Trophoblast cell (in vitro differentiated cells and primary cell): ENCODE measurements around the gene PPP1R10.
A peak's percentile ranks its signal among the peaks of the same experiment; 100 is the strongest.

ENCODE experiments used
- DNase-seq, 2 donors: peaks; one replicate each; pipeline ENCODE4 v3.0.0-alpha.2; 2016
- H2AFZ ChIP-seq: 2 replicates; pipeline ENCODE4 v1.6.1; 2013; ENCODE audit warnings: low read length, moderate library complexity, mild to moderate bottlenecking; ENCODE audit not compliant: insufficient read depth, poor library complexity
- H2AK5ac ChIP-seq: 2 replicates; pipeline ENCODE4 v1.6.1; 2013; ENCODE audit warnings: mild to moderate bottlenecking, low read length
- H2BK120ac ChIP-seq: 2 replicates; pipeline ENCODE4 v1.6.1; 2013; ENCODE audit warnings: low read length, mild to moderate bottlenecking, moderate library complexity; ENCODE audit not compliant: insufficient read depth, poor library complexity
- H2BK12ac ChIP-seq: 2 replicates; pipeline ENCODE4 v1.6.1; 2013; ENCODE audit warnings: mild to moderate bottlenecking, low read length, moderate library complexity
- H2BK5ac ChIP-seq: 2 replicates; pipeline ENCODE4 v1.6.1; 2013; ENCODE audit warnings: low read length, low read depth, moderate library complexity, mild to moderate bottlenecking; ENCODE audit not compliant: poor library complexity
- H3K14ac ChIP-seq: 2 replicates; pipeline ENCODE4 v1.6.1; 2013; ENCODE audit warnings: mild to moderate bottlenecking, low read length
- H3K18ac ChIP-seq: 2 replicates; pipeline ENCODE4 v1.6.1; 2013; ENCODE audit warnings: mild to moderate bottlenecking, low read length
- H3K23ac ChIP-seq: 2 replicates; pipeline ENCODE4 v1.6.1; 2013; ENCODE audit warnings: low read length
- H3K27ac ChIP-seq: 2 replicates; pipeline ENCODE4 v1.5.1; 2013; ENCODE audit warnings: low read depth, mild to moderate bottlenecking, inconsistent platforms, low read length, moderate library complexity
- H3K27me3 ChIP-seq: 2 replicates; pipeline ENCODE4 v1.6.1; 2013; ENCODE audit warnings: inconsistent platforms, mild to moderate bottlenecking, low read length, moderate library complexity; ENCODE audit not compliant: insufficient read depth
- H3K36me3 ChIP-seq, 2 experiments: 1 replicate in 1 of 2; 2 replicates in 1 of 2; pipeline ENCODE4 v1.6.1; 2013; ENCODE audit warnings: low read length in 2 of 2, mild to moderate bottlenecking in 2 of 2, moderate library complexity in 1 of 2; ENCODE audit not compliant: insufficient read depth in 2 of 2, control insufficient read depth in 1 of 2
- H3K4ac ChIP-seq: 2 replicates; pipeline ENCODE4 v1.6.1; 2013; ENCODE audit warnings: low read depth, mild to moderate bottlenecking, low read length, moderate library complexity
- H3K4me1 ChIP-seq, 2 experiments: 1 replicate in 1 of 2; 2 replicates in 1 of 2; pipeline ENCODE4 v1.6.1; 2013; ENCODE audit warnings: low read length in 2 of 2, mild to moderate bottlenecking in 2 of 2, moderate library complexity in 1 of 2; ENCODE audit not compliant: insufficient read depth in 2 of 2, control insufficient read depth in 1 of 2
- H3K4me2 ChIP-seq: 2 replicates; pipeline ENCODE4 v1.6.1; 2013; ENCODE audit warnings: inconsistent platforms, mild to moderate bottlenecking, low read length, moderate library complexity
- H3K4me3 ChIP-seq: 2 replicates; pipeline ENCODE4 v1.5.1; 2013; ENCODE audit warnings: mild to moderate bottlenecking, low read depth, low read length, inconsistent platforms
- H3K79me1 ChIP-seq: one replicate; pipeline ENCODE4 v1.6.1; 2013; ENCODE audit warnings: low read length
- H3K79me2 ChIP-seq: 2 replicates; pipeline ENCODE4 v1.6.1; 2013; ENCODE audit warnings: low read length, mild to moderate bottlenecking; ENCODE audit not compliant: control insufficient read depth, insufficient read depth, poor library complexity
- H3K9ac ChIP-seq: 2 replicates; pipeline ENCODE4 v1.6.1; 2013; ENCODE audit warnings: mild to moderate bottlenecking, low read length
- H3K9me3 ChIP-seq: 2 replicates; pipeline ENCODE4 v1.6.1; 2013; ENCODE audit warnings: low read depth, mild to moderate bottlenecking, control low read depth, inconsistent platforms, low read length; ENCODE audit not compliant: insufficient read depth
- H4K12ac ChIP-seq: 2 replicates; pipeline ENCODE4 v1.6.1; 2013; ENCODE audit warnings: low read depth, mild to moderate bottlenecking, low read length, moderate library complexity
- H4K8ac ChIP-seq: 2 replicates; pipeline ENCODE4 v1.6.1; 2013; ENCODE audit warnings: low read depth, mild to moderate bottlenecking, low read length, moderate library complexity
- H4K91ac ChIP-seq: one replicate; pipeline ENCODE4 v1.6.1; 2013; ENCODE audit warnings: low read depth, mild to moderate bottlenecking, low read length, moderate library complexity
- WGBS: extraction: QIAGEN DNeasy Blood & Tissue Kit; methylation state at CpG from one replicate; pipeline ENCODE4 v1.1.7; 2013; ENCODE audit warnings: missing lambda C conversion rate; ENCODE audit not compliant: insufficient read length, insufficient coverage; ENCODE audit errors: extremely low coverage; 5-methylcytosine and 5-hydroxymethylcytosine counted together

PPP1R10 gene

GRCh38 chr6:30651143-30651542 is 34.1 kb upstream of the PPP1R10 start:
- H2AFZ ChIP-seq = no peak overlapping the region
- H3K23ac ChIP-seq = no peak overlapping the region
- no peak overlapping the region for H3K27ac ChIP-seq
- no peak overlapping the region for H2BK120ac ChIP-seq
- peaks cover 3% of the 10 kb centered on the region for H3K79me2 ChIP-seq
- peaks cover 0 to 4% of the 10 kb centered on the region in 2 experiments for H3K4me1 ChIP-seq
- no peak overlapping the region for H2AK5ac ChIP-seq
- H3K4me3 ChIP-seq = no peak overlapping the region
- no peak overlapping the region for H2BK5ac ChIP-seq
- H3K14ac ChIP-seq = no peak overlapping the region
- no peak overlapping the region for H4K12ac ChIP-seq
- no peaks in the 10 kb centered on the region for H3K27me3 ChIP-seq
- H3K9ac ChIP-seq = no peak overlapping the region
- H3K18ac ChIP-seq = no peak overlapping the region
- H3K36me3 ChIP-seq = peaks cover 40 to 46% of the 10 kb centered on the region in 2 experiments
- whole genome bisulfite sequencing = no CpG with 5 or more reads among the region's 12 CpGs
- no peak overlapping the region for H4K8ac ChIP-seq
- H4K91ac ChIP-seq = no peak overlapping the region
- H3K4me2 ChIP-seq = no peak overlapping the region
- no peak for DNase-seq
- H2BK12ac ChIP-seq = no peak overlapping the region
- no peak overlapping the region for H3K4ac ChIP-seq
- H3K79me1 ChIP-seq = peaks cover 6% of the 10 kb centered on the region
- peaks cover 1% of the 10 kb centered on the region for H3K9me3 ChIP-seq

- Histone ChIP-seq H3K79me2 (peaks cover 3% of the 10 kb centered on the region), H2BK5ac (peak overlapping the region; percentile 81), H2BK12ac (no peak overlapping the region), H3K36me3 (peaks cover 24 to 39% of the 10 kb centered on the region in 2 experiments), H4K8ac (peak overlapping the region; percentile 88), H3K9me3 (peaks cover 1% of the 10 kb centered on the region), H3K27ac (peak overlapping the region; percentile 86), H3K27me3 (no peaks in the 10 kb centered on the region), H2BK120ac (peak overlapping the region; percentile 87), H3K79me1 (peaks cover 6% of the 10 kb centered on the region), H3K4me1 (peaks cover 0 to 7% of the 10 kb centered on the region in 2 experiments), H3K14ac (peak overlapping the region; percentile 80), H3K9ac (peak overlapping the region; percentile 92), H3K18ac (peak overlapping the region; percentile 53), H4K12ac (peak overlapping the region; percentile 60), H4K91ac (peak overlapping the region; percentile 82), H2AFZ (peak overlapping the region; percentile 94), H3K4me2 (peak overlapping the region; percentile 97), H3K4me3 (peak overlapping the region; percentile 99), H3K4ac (no peak overlapping the region), H3K23ac (no peak overlapping the region), H2AK5ac (no peak overlapping the region)
- no CpG with 5 or more reads among the region's 78 CpGs for WGBS
- peak; percentile 62 to 70 for DNase-seq
Measured at GRCh38 chr6:30647242-30648116, 30.4 kb upstream of the PPP1R10 start.

- peak; percentile 93 to 95 for DNase-seq
- Histone ChIP-seq H3K18ac (peak within 1 kb of the TSS; percentile 53), H2BK5ac (peak within 1 kb of the TSS; percentile 81), H3K36me3 (peaks cover 26 to 40% of the 10 kb centered on the region in 2 experiments), H3K79me2 (peaks cover 3% of the 10 kb centered on the region), H2BK120ac (peak within 1 kb of the TSS; percentile 87), H4K12ac (peak within 1 kb of the TSS; percentile 60), H2AFZ (peak within 1 kb of the TSS; percentile 94), H3K23ac (no peak within 1 kb of the TSS), H2BK12ac (no peak within 1 kb of the TSS), H3K4ac (peak within 1 kb of the TSS; percentile 69), H2AK5ac (no peak within 1 kb of the TSS), H3K4me3 (peak within 1 kb of the TSS; percentile 99), H3K9me3 (peaks cover 1% of the 10 kb centered on the region), H3K27me3 (no peaks in the 10 kb centered on the region), H3K27ac (peak within 1 kb of the TSS; percentile 86), H4K8ac (peak within 1 kb of the TSS; percentile 88), H4K91ac (peak within 1 kb of the TSS; percentile 82), H3K79me1 (peaks cover 6% of the 10 kb centered on the region), H3K9ac (peak within 1 kb of the TSS; percentile 92), H3K4me2 (peak within 1 kb of the TSS; percentile 97), H3K14ac (peak within 1 kb of the TSS; percentile 80), H3K4me1 (peaks cover 0 to 7% of the 10 kb centered on the region in 2 experiments)
- no CpG with 5 or more reads among the region's 37 CpGs for WGBS
Measured at GRCh38 chr6:30646450-30647241, 29.6 kb upstream of the PPP1R10 start, which contains the start of gene C6orf136. Gene C6orf136 (plus strand): TSS chr6:30647133. CDS start chr6:30647232, 99 bp downstream.

- peaks cover 1% of the 10 kb centered on the region for H3K9me3 ChIP-seq
- no peak overlapping the region for H3K9ac ChIP-seq
- WGBS = no CpG with 5 or more reads among the region's 1 CpG
- peak overlapping the region; percentile 52 for H3K4ac ChIP-seq
- H3K4me2 ChIP-seq = peak overlapping the region; percentile 54
- no peak for DNase-seq
- H3K79me2 ChIP-seq = peaks cover 3% of the 10 kb centered on the region
- H3K36me3 ChIP-seq = peaks cover 25 to 43% of the 10 kb centered on the region in 2 experiments
- H4K91ac ChIP-seq = no peak overlapping the region
- peaks cover 6% of the 10 kb centered on the region for H3K79me1 ChIP-seq
- no peak overlapping the region for H3K4me3 ChIP-seq
- H3K4me1 ChIP-seq = peaks cover 0 to 7% of the 10 kb centered on the region in 2 experiments
- H2AFZ ChIP-seq = no peak overlapping the region
- no peak overlapping the region for H3K23ac ChIP-seq
- H3K27ac ChIP-seq = no peak overlapping the region
- H2BK5ac ChIP-seq = no peak overlapping the region
- H2BK12ac ChIP-seq = no peak overlapping the region
- no peak overlapping the region for H2AK5ac ChIP-seq
- no peak overlapping the region for H4K8ac ChIP-seq
- no peak overlapping the region for H2BK120ac ChIP-seq
- no peak overlapping the region for H3K18ac ChIP-seq
- H4K12ac ChIP-seq = no peak overlapping the region
- no peak overlapping the region for H3K14ac ChIP-seq
- H3K27me3 ChIP-seq = no peaks in the 10 kb centered on the region
Measured at GRCh38 chr6:30645989-30646388, 28.9 kb upstream of the PPP1R10 start.
